NAMALWA (cell line): ENCODE measurements around the gene RNF31.

Experiments used
- DNase-seq: peaks from one replicate; pipeline ENCODE4 v3.0.0-alpha.2; 2015; ENCODE audit warnings: low spot score

The RNF31 gene

GRCh38 chr14:24159777-24160498 is 12.6 kb downstream of the RNF31 start:
- no peak for DNase-seq

GRCh38 chr14:24160499-24160849 is 13.2 kb downstream of the RNF31 start:
- no peak for DNase-seq

- peak; percentile 98 for DNase-seq
Observed at GRCh38 chr14:24160850-24161804, 13.8 kb downstream of the RNF31 start, which contains the start of gene IRF9. Gene IRF9, plus strand, starts transcription at chr14:24161265. Its CDS starts 880 bp downstream, at chr14:24162145.

DNA sequence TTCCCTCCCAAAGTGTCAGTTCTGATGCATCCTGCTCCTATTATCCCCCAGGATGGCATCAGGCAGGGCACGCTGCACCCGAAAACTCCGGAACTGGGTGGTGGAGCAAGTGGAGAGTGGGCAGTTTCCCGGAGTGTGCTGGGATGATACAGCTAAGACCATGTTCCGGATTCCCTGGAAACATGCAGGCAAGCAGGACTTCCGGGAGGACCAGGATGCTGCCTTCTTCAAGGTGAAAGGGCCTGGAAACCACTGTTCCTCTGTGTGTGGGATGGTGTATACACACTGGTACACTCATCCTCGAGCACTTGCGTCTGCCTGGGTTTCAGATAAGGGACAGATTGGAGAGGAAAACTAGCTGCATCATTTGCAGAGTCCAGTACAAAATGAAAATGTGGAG is 14.8 kb downstream of the RNF31 start:
- no peak for DNase-seq

GRCh38 chr14:24164518-24164991 is 17.3 kb downstream of the RNF31 start:
- DNase-seq, result no peak

DNA sequence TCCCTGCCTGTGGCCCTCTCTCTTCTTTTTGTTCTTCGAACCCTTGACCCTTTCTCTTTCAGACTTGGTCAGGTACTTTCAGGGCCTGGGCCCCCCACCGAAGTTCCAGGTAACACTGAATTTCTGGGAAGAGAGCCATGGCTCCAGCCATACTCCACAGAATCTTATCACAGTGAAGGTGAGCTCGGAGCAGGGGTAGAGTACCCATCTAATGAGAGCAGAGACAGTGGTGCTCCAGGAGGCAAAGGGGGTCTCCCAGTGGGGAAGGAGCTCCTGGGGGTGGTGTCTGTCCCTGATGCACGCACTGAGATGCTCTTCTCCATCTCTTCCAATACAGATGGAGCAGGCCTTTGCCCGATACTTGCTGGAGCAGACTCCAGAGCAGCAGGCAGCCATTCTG is 18.5 kb downstream of the RNF31 start:
- DNase-seq, result no peak

- DNase-seq, result no peak
Observed at GRCh38 chr14:24167469-24168114, 20.3 kb downstream of the RNF31 start.

GRCh38 chr14:24171422-24172260 is 24.3 kb downstream of the RNF31 start, which contains the start of gene REC8:
Gene REC8, plus strand, starts transcription at chr14:24172080. Its CDS starts 473 bp downstream, at chr14:24172553.
- peak; percentile 98 for DNase-seq

- no peak for DNase-seq
Observed at GRCh38 chr14:24172261-24172860, 25.1 kb downstream of the RNF31 start.

DNA sequence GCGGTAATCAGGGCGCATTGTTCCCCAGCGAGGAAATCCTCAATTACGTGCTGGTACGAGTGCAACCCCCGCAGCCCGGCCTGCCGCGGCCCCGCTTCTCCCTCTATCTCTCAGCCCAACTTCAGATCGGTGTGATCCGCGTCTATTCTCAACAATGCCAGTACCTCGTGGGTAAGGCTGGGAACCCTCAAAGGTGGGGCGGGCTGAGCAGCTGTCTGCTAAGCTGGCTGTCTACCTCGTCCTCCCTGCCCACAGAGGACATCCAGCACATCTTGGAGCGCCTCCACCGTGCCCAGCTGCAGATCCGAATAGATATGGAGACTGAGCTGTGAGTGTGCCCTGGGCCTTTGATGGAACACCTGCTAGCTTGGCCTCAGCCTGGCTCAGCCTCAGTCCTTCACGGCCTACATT is 25.6 kb downstream of the RNF31 start:
- DNase-seq, result no peak

- no peak for DNase-seq
Observed at GRCh38 chr14:24176599-24176998, 29.3 kb downstream of the RNF31 start.

DNA sequence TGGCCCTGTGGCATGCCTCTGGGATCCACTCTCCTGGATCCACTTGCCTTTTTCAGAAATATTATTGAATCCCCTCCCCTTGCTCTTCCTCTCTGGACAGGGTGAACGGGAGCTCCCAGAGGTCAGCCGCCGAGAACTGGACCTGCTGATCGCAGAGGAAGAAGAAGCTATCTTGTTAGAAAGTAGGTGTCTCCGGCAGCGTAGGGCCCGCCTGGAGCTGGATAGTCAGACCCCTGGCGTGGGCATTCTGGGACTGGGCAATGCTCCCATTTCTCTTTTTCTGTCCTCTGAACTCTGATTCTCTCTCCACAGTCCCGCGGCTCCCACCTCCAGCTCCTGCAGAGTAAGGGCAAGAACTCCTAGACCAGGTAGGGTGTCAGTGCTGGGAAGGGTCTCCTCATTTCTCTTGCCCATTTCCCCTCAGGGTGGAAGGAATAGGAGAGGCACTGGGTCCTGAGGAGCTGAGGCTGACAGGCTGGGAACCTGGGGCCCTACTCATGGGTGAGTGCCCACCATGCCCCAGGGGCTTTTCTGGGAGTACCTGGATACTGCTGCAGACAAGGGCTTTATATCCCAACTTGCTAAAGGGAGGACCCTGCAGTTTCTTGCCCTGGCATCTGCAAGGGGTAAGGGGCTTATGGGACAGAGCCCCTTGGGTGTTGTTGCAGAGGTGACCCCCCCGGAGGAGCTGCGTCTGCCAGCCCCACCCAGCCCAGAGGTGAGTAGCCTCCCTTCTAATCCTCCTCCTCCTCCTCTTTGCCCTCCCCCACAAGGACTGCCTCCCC is 29.9 kb downstream of the RNF31 start:
- no peak for DNase-seq

- DNase-seq, result no peak
Observed at GRCh38 chr14:24177891-24178290, 30.6 kb downstream of the RNF31 start.

- no peak for DNase-seq
Observed at GRCh38 chr14:24178399-24179178, 31.3 kb downstream of the RNF31 start.

DNA sequence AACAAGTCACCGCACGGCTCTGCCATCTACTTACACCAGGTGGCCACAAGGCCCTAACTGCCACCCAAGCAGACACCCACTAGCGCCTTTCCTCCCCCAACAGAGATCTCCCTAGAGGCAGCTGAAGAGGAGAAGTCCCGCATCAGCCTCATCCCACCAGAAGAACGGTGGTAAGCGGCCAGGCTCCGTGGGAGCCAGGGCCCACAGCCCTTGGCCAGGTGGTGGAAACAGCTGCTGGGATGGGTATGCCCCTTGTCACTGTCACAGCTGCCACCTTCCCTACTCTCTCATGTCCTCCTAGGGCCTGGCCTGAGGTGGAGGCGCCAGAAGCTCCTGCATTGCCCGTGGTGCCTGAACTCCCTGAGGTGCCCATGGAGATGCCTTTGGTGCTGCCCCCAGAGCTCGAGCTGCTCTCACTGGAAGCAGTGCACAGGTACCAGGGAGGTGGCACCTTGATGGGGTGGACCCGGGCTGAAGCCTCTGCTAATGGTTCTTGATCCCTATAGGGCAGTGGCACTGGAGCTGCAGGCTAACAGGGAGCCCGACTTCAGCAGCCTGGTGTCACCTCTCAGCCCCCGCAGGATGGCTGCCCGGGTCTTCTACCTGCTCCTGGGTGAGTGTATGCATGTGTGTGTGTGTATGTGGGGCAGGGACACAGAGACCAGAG is 32.1 kb downstream of the RNF31 start:
- DNase-seq, result no peak

DNA sequence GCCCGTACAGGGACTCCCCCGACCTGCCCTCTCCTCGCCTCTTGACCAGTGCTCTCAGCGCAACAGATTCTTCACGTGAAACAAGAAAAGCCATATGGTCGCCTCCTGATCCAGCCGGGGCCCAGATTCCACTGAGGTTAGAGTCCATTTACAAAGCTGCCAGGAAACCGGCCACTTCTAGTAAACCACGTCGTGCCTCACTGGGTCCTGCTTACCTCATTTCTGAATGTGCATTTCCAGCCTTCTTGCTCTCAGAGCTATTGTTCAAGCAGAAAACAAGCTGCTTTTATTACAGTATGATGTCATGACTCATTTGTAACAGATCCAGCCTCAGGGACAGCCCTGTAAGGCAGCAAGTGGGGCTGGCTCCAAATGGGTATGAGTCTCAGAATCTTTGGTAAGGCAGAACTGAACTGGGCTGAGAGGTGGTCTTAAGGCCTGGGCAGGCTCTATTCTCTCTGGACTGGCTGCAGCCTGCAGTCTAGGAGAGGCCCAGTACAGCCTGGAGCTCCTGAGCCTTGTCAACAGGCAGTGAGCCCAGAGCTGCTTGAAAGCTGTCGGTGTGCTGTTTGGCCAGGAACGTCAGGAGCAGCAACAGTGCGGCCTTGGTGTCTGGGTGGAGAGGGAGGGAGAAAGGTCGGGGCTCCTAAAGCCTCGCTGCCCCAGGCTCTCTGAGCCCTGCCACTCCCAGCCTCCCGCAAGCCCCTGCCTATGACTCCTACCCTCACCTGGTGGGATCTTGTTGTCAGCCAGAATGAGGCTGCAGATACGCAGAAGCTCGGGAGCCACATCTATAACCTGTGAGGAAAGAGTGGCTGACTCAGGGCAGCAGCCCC is 32.9 kb downstream of the RNF31 start:
- no peak for DNase-seq

GRCh38 chr14:24181371-24182077 is 34.2 kb downstream of the RNF31 start:
- no peak for DNase-seq
